Measurements from ENCODE around the gene SF3B6.

DNA sequence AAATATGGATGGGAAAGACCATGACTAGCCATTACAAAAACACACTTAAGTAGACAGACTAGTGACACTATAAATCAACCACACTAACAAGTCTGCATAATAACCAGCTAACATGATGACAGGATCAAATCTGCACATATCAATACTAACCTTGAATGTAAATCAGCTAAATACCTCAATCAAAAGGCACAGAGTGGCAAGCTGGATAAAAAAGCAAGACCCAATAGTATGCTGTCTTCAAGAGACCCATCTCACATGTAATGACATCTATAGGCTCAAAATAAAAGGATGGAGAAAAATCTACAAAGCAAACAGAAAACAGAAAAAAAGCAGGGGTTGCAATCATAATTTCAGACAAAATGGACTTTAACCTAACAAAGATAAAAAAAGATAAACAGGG is 30.7 kb upstream of the SF3B6 start:
- TF ChIP-seq, protein P1, sequence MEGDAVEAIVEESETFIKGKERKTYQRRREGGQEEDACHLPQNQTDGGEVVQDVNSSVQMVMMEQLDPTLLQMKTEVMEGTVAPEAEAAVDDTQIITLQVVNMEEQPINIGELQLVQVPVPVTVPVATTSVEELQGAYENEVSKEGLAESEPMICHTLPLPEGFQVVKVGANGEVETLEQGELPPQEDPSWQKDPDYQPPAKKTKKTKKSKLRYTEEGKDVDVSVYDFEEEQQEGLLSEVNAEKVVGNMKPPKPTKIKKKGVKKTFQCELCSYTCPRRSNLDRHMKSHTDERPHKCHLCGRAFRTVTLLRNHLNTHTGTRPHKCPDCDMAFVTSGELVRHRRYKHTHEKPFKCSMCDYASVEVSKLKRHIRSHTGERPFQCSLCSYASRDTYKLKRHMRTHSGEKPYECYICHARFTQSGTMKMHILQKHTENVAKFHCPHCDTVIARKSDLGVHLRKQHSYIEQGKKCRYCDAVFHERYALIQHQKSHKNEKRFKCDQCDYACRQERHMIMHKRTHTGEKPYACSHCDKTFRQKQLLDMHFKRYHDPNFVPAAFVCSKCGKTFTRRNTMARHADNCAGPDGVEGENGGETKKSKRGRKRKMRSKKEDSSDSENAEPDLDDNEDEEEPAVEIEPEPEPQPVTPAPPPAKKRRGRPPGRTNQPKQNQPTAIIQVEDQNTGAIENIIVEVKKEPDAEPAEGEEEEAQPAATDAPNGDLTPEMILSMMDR (IDR thresholded peaks at IDR 0.05): no peak
- no peak for TF ChIP-seq POLR2A (IDR thresholded peaks at IDR 0.05)

Measured in thyroid gland (tissue), 4 donors.